HEK293T (cell line): Measurements from ENCODE around the gene SALL3.

Experiments
- CTCF ChIA-PET: fragments of 350-600 bp; formaldehyde crosslinking; extraction: SDS; loops from one replicate; lab custom pipeline; 2021; ENCODE audit warnings: antibody characterized with exemption, inconsistent platforms; lab: Yijun Ruan, JAX
- POLR2A ChIA-PET: fragments of 350-600 bp; formaldehyde crosslinking; extraction: SDS; loops from one replicate; lab custom pipeline; 2020; ENCODE audit warnings: antibody characterized with exemption, inconsistent platforms; lab: Yijun Ruan, JAX
- DNase-seq: peaks from one replicate; pipeline ENCODE4 v3.0.0; 2012; ENCODE audit warnings: mixed read lengths; ENCODE audit errors: extremely low spot score
- ARNT ChIP-seq: fragments of 450-650 bp; IDR thresholded peaks from 2 replicates; pipeline ENCODE4 v1.6.1; 2017; ENCODE audit warnings: mild to moderate bottlenecking
- BHLHE40 ChIP-seq: fragments of 450-650 bp; IDR thresholded peaks from 2 replicates; pipeline ENCODE4 v1.6.1; 2016; ENCODE audit warnings: mild to moderate bottlenecking, moderate library complexity, borderline replicate concordance
- CTBP1 ChIP-seq: fragments of 450-650 bp; IDR thresholded peaks from 2 replicates; pipeline ENCODE4 v1.6.1; 2016; ENCODE audit warnings: borderline replicate concordance
- ELF4 ChIP-seq: fragments of 450-650 bp; IDR thresholded peaks from 2 replicates; pipeline ENCODE4 v1.6.1; 2017; ENCODE audit warnings: antibody characterized with exemption
- FOXA1 ChIP-seq: fragments of 450-650 bp; IDR thresholded peaks from 2 replicates; pipeline ENCODE4 v1.6.1; 2016; ENCODE audit warnings: mild to moderate bottlenecking
- FOXK2 ChIP-seq: fragments of 450-650 bp; IDR thresholded peaks from 2 replicates; pipeline ENCODE4 v1.6.1; 2016; ENCODE audit warnings: mild to moderate bottlenecking
- FOXM1 ChIP-seq: fragments of 450-650 bp; IDR thresholded peaks from 2 replicates; pipeline ENCODE4 v1.6.1; 2017; ENCODE audit warnings: mild to moderate bottlenecking, borderline replicate concordance
- HDGF ChIP-seq: fragments of 450-650 bp; IDR thresholded peaks from 2 replicates; pipeline ENCODE4 v1.6.1; 2017; ENCODE audit warnings: antibody characterized with exemption, borderline replicate concordance
- L3MBTL2 ChIP-seq: fragments of 450-650 bp; conservative IDR thresholded peaks from 2 replicates; pipeline ENCODE4 v1.6.1; 2016; ENCODE audit warnings: mild to moderate bottlenecking
- LEF1 ChIP-seq: fragments of 450-650 bp; IDR thresholded peaks from 2 replicates; pipeline ENCODE4 v1.6.1; 2017; ENCODE audit warnings: mild to moderate bottlenecking, borderline replicate concordance
- NFRKB ChIP-seq: fragments of 450-650 bp; IDR thresholded peaks from 2 replicates; pipeline ENCODE4 v1.6.1; 2016; ENCODE audit warnings: mild to moderate bottlenecking, moderate library complexity
- PKNOX1 ChIP-seq: fragments of 450-650 bp; IDR thresholded peaks from 2 replicates; pipeline ENCODE4 v1.6.1; 2016
- SP1 ChIP-seq: fragments of 450-650 bp; IDR thresholded peaks from 2 replicates; pipeline ENCODE4 v1.6.1; 2017
- SUZ12 ChIP-seq: fragments of 450-650 bp; IDR thresholded peaks from 2 replicates; pipeline ENCODE4 v1.6.1; 2016; ENCODE audit warnings: mild to moderate bottlenecking
- TARDBP ChIP-seq: fragments of 450-650 bp; IDR thresholded peaks from 2 replicates; pipeline ENCODE4 v1.6.1; 2016
- ZNF384 ChIP-seq: fragments of 450-650 bp; IDR thresholded peaks from 2 replicates; pipeline ENCODE4 v1.6.1; 2016

Gene SALL3

GRCh38 chr18:78979730-78980278 is at the start of gene SALL3:
TSS of gene SALL3 (plus strand) at chr18:78979818. CDS start at chr18:78980275, 457 bp downstream.
- CTCF ChIA-PET, result no interaction called here
- TF ChIP-seq ZNF384 (no peak), FOXA1 (no peak), L3MBTL2 (no peak)
- peak; percentile 20 for DNase-seq
- POLR2A ChIA-PET, result no interaction called here

- ChIA-PET CTCF (interaction anchor here (0.6 kb wide), 1 partner anchor 25 kb away, joined by 5 read pairs; no protein-coding TSS in a partner anchor), POLR2A (no interaction called here)
- TF ChIP-seq SP1, result no peak
- no peak for DNase-seq
Observed at GRCh38 chr18:78932281-78932680, 47.3 kb upstream of the SALL3 start.

GRCh38 chr18:78934003-78934402 is 45.6 kb upstream of the SALL3 start:
- CTCF ChIA-PET, result no interaction called here
- no peak for DNase-seq
- POLR2A ChIA-PET, result no interaction called here
- TF ChIP-seq CTBP1 (no peak), SP1 (no peak)

- TF ChIP-seq SP1 (no peak), NFRKB (no peak), HDGF (no peak), FOXK2 (no peak), LEF1 (no peak), PKNOX1 (no peak), ZNF384 (no peak)
Observed at GRCh38 chr18:78934551-78935225, 44.9 kb upstream of the SALL3 start.

GRCh38 chr18:78935406-78935805 is 44.2 kb upstream of the SALL3 start:
- TF ChIP-seq LEF1 (no peak), L3MBTL2 (no peak), FOXM1 (no peak), ELF4 (no peak), CTBP1 (no peak), FOXA1 (no peak), SUZ12 (no peak), BHLHE40 (no peak), TARDBP (no peak), NFRKB (no peak)
- ChIA-PET POLR2A (no interaction called here), CTCF (no interaction called here)
- DNase-seq, result no peak

More at GRCh38 chr18:78934551-78935225, 44.9 kb upstream of the SALL3 start:
- ChIA-PET CTCF (no interaction called here), POLR2A (no interaction called here)
- no peak for DNase-seq

GRCh38 chr18:78936251-78937005 is 43.2 kb upstream of the SALL3 start:
- POLR2A ChIA-PET, result no interaction called here
- CTCF ChIA-PET, result no interaction called here
- no peak for TF ChIP-seq FOXK2
- TF ChIP-seq PKNOX1, result no peak
- no peak for TF ChIP-seq ELF4
- no peak for TF ChIP-seq ZNF384
- no peak for TF ChIP-seq NFRKB
- TF ChIP-seq HDGF, result no peak
- TF ChIP-seq FOXA1, result no peak
- TF ChIP-seq ARNT, result no peak
- no peak for TF ChIP-seq SP1
- TF ChIP-seq BHLHE40, result no peak
- no peak for TF ChIP-seq TARDBP
- TF ChIP-seq L3MBTL2, result no peak
- TF ChIP-seq SUZ12, result no peak
- no peak for TF ChIP-seq LEF1
- TF ChIP-seq FOXM1, result no peak
- no peak for TF ChIP-seq CTBP1
- DNase-seq, result no peak

- POLR2A ChIA-PET, result no interaction called here
- TF ChIP-seq NFRKB (no peak), ELF4 (no peak), L3MBTL2 (no peak), LEF1 (no peak), ZNF384 (no peak), HDGF (no peak), FOXM1 (no peak), CTBP1 (no peak), BHLHE40 (no peak), FOXK2 (no peak), SP1 (no peak), TARDBP (no peak), PKNOX1 (no peak), FOXA1 (no peak)
- CTCF ChIA-PET, result no interaction called here
- no peak for DNase-seq
Observed at GRCh38 chr18:78937166-78937565, 42.5 kb upstream of the SALL3 start.
